Measurements from ENCODE around the gene ZCCHC17.
A peak's percentile ranks its signal among the peaks of the same experiment; 100 is the strongest.

Gene ZCCHC17

GRCh38 chr1:31324093-31324492, 27.3 kb downstream of the ZCCHC17 start:
- POLR2A ChIA-PET: no interaction called here
- TF ChIP-seq NFRKB (IDR thresholded peaks at IDR 0.05) (no peak), FOXM1 (IDR thresholded peaks at IDR 0.05; ENCODE audit: borderline replicate concordance) (no peak), SP1 (IDR thresholded peaks at IDR 0.05) (no peak), L3MBTL2 (conservative IDR thresholded peaks at IDR 0.05) (no peak), SUZ12 (IDR thresholded peaks at IDR 0.05) (no peak), CTBP1 (IDR thresholded peaks at IDR 0.05; ENCODE audit: borderline replicate concordance) (no peak), ELF4 (IDR thresholded peaks at IDR 0.05) (no peak), LEF1 (IDR thresholded peaks at IDR 0.05; ENCODE audit: borderline replicate concordance) (no peak), ARNT (IDR thresholded peaks at IDR 0.05) (no peak), FOXK2 (IDR thresholded peaks at IDR 0.05) (no peak), BHLHE40 (IDR thresholded peaks at IDR 0.05; ENCODE audit: borderline replicate concordance) (no peak), FOXA1 (IDR thresholded peaks at IDR 0.05) (no peak), HDGF (IDR thresholded peaks at IDR 0.05; ENCODE audit: borderline replicate concordance) (no peak), TARDBP (IDR thresholded peaks at IDR 0.05) (no peak), ZNF384 (IDR thresholded peaks at IDR 0.05) (no peak)
- TF ChIP-seq, protein P1, sequence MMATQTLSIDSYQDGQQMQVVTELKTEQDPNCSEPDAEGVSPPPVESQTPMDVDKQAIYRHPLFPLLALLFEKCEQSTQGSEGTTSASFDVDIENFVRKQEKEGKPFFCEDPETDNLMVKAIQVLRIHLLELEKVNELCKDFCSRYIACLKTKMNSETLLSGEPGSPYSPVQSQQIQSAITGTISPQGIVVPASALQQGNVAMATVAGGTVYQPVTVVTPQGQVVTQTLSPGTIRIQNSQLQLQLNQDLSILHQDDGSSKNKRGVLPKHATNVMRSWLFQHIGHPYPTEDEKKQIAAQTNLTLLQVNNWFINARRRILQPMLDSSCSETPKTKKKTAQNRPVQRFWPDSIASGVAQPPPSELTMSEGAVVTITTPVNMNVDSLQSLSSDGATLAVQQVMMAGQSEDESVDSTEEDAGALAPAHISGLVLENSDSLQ (IDR thresholded peaks at IDR 0.05): no peak
- no peak for DNase-seq (ENCODE audit: extremely low spot score)
- CTCF ChIA-PET: no interaction called here

DNA sequence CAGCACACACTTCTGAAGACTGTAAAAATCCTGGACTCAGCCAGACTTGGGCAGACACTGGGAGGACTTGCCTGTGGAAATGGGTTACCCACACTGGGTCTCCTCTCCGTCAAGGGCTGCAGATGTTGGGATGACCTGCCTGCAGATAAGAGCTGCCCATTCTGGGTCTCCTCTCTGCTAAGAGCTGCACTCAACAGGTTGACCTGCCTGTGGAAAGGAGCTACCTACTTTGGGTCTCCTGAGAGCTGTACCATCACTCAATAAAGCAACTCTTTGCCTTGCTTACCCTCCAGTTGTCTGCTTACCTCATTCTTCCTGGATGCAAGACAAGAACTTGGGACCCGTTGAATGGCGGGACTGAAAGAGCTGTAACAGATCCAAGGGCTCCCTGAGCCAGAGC, 28.2 kb downstream of the ZCCHC17 start:
- POLR2A ChIA-PET: interaction anchor here (1.1 kb wide), 1 partner anchor 28 kb away, joined by 3 read pairs; the partner anchor contains the start of genes SNRNP40 and ZCCHC17

GRCh38 chr1:31326461-31326860, 29.6 kb downstream of the ZCCHC17 start:
- no peak for TF ChIP-seq HDGF (IDR thresholded peaks at IDR 0.05; ENCODE audit: borderline replicate concordance)
- TF ChIP-seq SP1 (IDR thresholded peaks at IDR 0.05): no peak
- no peak for TF ChIP-seq ARNT (IDR thresholded peaks at IDR 0.05)
- CTCF ChIA-PET: interaction anchor here (0.8 kb wide), 1 partner anchor 95 kb away, joined by 3 read pairs; no protein-coding TSS in a partner anchor
- DNase-seq (ENCODE audit: extremely low spot score): no peak
- POLR2A ChIA-PET: no interaction called here

More for the DNA sequence above, 28.2 kb downstream of the ZCCHC17 start:
- CTCF ChIA-PET: no interaction called here
- TF ChIP-seq, protein P1 (IDR thresholded peaks at IDR 0.05): no peak
- no peak for TF ChIP-seq ARNT (IDR thresholded peaks at IDR 0.05)
- TF ChIP-seq BHLHE40 (IDR thresholded peaks at IDR 0.05; ENCODE audit: borderline replicate concordance): no peak
- TF ChIP-seq ELF4 (IDR thresholded peaks at IDR 0.05): no peak
- TF ChIP-seq LEF1 (IDR thresholded peaks at IDR 0.05; ENCODE audit: borderline replicate concordance): no peak
- no peak for TF ChIP-seq SUZ12 (IDR thresholded peaks at IDR 0.05)
- TF ChIP-seq FOXA1 (IDR thresholded peaks at IDR 0.05): no peak
- TF ChIP-seq FOXM1 (IDR thresholded peaks at IDR 0.05; ENCODE audit: borderline replicate concordance): no peak
- no peak for TF ChIP-seq CTBP1 (IDR thresholded peaks at IDR 0.05; ENCODE audit: borderline replicate concordance)
- no peak for TF ChIP-seq TARDBP (IDR thresholded peaks at IDR 0.05)
- no peak for TF ChIP-seq NFRKB (IDR thresholded peaks at IDR 0.05)
- no peak for TF ChIP-seq FOXK2 (IDR thresholded peaks at IDR 0.05)
- TF ChIP-seq ZNF384 (IDR thresholded peaks at IDR 0.05): no peak
- no peak for TF ChIP-seq HDGF (IDR thresholded peaks at IDR 0.05; ENCODE audit: borderline replicate concordance)
- no peak for TF ChIP-seq L3MBTL2 (conservative IDR thresholded peaks at IDR 0.05)
- TF ChIP-seq SP1 (IDR thresholded peaks at IDR 0.05): no peak
- DNase-seq (ENCODE audit: extremely low spot score): no peak

DNA sequence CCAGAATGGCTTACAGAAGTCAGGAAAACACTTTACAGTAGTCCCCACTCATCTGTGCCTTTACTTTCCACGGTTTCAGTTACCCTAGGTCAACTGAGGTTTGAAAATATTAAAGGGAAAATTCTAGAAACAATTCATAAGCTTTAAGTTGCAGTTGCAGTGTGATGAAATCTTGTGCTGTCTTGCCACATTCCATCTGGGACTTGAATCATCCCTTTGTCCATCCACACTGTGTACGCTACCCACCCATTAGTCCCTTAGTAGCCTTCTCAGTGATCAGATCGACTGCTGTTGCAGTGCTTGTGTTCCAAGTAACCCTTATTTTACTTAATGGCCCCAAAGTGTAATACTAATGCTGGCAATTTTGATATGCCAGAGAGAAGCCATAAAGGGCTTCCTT, 30.5 kb downstream of the ZCCHC17 start:
- no peak for DNase-seq (ENCODE audit: extremely low spot score)
- CTCF ChIA-PET: interaction anchor here (0.7 kb wide), 1 partner anchor 548 kb away, joined by 4 read pairs; no protein-coding TSS in a partner anchor
- TF ChIP-seq FOXM1 (IDR thresholded peaks at IDR 0.05; ENCODE audit: borderline replicate concordance) (no peak), ELF4 (IDR thresholded peaks at IDR 0.05) (no peak), TARDBP (IDR thresholded peaks at IDR 0.05) (no peak), SP1 (IDR thresholded peaks at IDR 0.05) (no peak), NFRKB (IDR thresholded peaks at IDR 0.05) (no peak), SUZ12 (IDR thresholded peaks at IDR 0.05) (no peak), LEF1 (IDR thresholded peaks at IDR 0.05; ENCODE audit: borderline replicate concordance) (no peak)
- POLR2A ChIA-PET: interaction anchor here (1.7 kb wide), 1 partner anchor 31 kb away, joined by 7 read pairs; the partner anchor contains the start of genes SNRNP40 and ZCCHC17

DNA sequence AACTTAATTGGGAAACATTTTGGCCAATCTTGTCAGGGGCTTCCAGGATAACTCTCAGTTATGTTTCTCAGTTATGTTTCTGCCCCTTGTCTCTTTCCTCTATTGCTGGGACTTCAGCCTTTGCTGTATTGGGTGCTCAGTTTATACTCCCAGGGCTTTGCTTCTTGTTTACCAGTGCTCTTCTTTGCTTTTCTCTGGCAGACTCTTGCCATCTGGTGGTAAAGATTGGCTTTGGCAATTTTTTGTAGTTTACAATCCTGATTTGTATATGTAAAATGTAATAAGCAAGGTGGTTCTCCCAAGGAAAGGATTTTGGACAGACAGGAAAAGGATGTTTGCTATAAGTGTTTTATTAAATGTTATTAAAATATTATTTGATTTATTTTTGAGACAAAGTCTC, 38.2 kb downstream of the ZCCHC17 start:
- TF ChIP-seq NFRKB (IDR thresholded peaks at IDR 0.05) (no peak), ARNT (IDR thresholded peaks at IDR 0.05) (no peak), CTBP1 (IDR thresholded peaks at IDR 0.05; ENCODE audit: borderline replicate concordance) (no peak), SUZ12 (IDR thresholded peaks at IDR 0.05) (no peak), SP1 (IDR thresholded peaks at IDR 0.05) (no peak)
- TF ChIP-seq, protein P1 (IDR thresholded peaks at IDR 0.05): no peak
- peak; percentile 42 for DNase-seq (ENCODE audit: extremely low spot score)
- CTCF ChIA-PET: interaction anchor here (1.2 kb wide), 1 partner anchor 150 kb away, joined by 5 read pairs; no protein-coding TSS in a partner anchor
- POLR2A ChIA-PET: no interaction called here

- no peak for DNase-seq (ENCODE audit: extremely low spot score)
- ChIA-PET CTCF (interaction anchor here (0.6 to 1.1 kb wide), 2 partner anchors 153 to 1941 kb away, joined by 3 to 5 read pairs; no protein-coding TSS in a partner anchor), POLR2A (no interaction called here)
- TF ChIP-seq BHLHE40 (IDR thresholded peaks at IDR 0.05; ENCODE audit: borderline replicate concordance) (no peak), FOXA1 (IDR thresholded peaks at IDR 0.05) (no peak), FOXK2 (IDR thresholded peaks at IDR 0.05) (no peak), ARNT (IDR thresholded peaks at IDR 0.05) (no peak), ELF4 (IDR thresholded peaks at IDR 0.05) (no peak), L3MBTL2 (conservative IDR thresholded peaks at IDR 0.05) (no peak), LEF1 (IDR thresholded peaks at IDR 0.05; ENCODE audit: borderline replicate concordance) (no peak)
Measured at GRCh38 chr1:31336687-31337467, 40.0 kb downstream of the ZCCHC17 start.

Measured in HEK293T (cell line).